Stimulated activated CD4-positive, alpha-beta T cell treated with anti-CD3 and anti-CD28 coated beads, TNF-alpha, amount 100 ng/mL, for 4 hours (primary cell): Measurements from ENCODE around the gene RNF125.
"Not testable (repeated sequence)": the region's sequence is repeated elsewhere in the genome, so short reads cannot be mapped to it uniquely, and the experiment has no call there.

Experiments used
- DNase-seq, 3 experiments: peaks; one replicate each; pipeline ENCODE4 v3.0.0-alpha.2; 2020; ENCODE audit warnings: low read depth in 3 of 3

RNF125 gene

DNA sequence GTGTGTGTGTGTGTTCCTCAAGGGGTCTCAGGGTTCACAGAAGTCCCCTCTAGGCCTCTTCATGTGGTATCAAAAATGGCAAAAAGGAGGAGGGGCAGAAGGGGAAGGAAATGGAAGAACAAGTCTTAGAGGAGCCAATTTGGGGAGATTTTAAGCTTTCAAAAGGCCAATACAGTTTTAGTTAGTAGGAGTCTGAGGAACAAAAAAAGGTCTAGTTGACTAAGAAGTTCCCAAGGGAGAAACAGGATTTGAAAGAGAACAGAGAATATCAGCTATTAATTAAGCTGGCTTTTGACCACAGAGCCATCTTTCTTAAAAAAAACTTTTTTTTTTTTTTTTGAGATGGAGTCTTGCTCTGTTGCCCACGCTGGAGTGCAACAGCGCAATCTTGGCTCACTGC, 7.1 kb downstream of the RNF125 start:
- no peak for DNase-seq

DNA sequence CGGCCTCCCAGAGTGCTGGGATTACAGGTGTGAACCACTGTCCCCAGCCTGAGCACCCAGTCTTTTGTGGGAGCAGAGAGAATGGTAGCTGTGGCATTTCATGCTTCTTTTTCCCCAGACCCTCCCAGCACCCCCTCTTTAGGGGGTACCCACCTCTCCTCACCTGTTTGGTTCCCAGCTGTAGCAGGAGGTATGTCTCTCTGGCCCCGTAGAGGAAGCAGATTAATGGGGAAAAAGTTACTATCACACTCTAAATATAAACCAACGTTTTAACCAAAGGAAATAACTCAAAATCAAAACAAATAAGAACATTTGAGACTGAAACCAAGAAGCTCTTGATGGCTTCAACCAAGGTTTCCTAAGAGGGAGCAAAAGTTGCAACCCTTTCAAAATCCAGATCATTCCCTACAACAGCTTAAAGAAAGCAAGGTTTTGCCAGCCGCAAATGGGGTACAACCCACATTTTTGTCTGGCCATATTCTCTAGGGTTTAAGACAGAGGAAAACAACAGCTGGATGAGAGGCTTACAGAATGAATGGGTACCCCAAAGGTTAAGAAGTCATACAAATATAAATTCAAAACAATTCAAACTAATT, 8.0 kb downstream of the RNF125 start:
- no peak for DNase-seq

DNA sequence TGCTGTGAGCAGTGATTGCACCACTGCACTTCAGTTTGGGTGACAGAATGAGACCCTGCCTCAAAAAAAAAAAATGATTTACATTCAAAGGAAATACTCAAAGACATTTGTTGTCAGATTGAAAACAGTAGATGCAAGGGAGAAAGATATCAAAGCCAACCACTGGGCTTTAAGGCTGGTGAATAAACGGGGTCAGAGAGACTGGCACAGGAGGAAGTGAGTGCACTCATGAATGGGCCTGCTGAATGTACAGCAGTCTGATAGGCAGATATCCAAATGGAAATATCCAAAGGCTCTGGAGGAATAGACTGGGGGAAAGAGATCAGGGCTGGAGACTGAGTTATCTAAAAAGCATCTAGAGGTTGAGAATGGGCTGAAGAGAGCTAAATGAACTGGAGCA, 10.9 kb downstream of the RNF125 start:
- no peak for DNase-seq

GRCh38 chr18:32032609-32033008, 14.0 kb downstream of the RNF125 start:
- DNase-seq = no peak

GRCh38 chr18:32036506-32037180, 18.0 kb downstream of the RNF125 start:
- no peak for DNase-seq

DNA sequence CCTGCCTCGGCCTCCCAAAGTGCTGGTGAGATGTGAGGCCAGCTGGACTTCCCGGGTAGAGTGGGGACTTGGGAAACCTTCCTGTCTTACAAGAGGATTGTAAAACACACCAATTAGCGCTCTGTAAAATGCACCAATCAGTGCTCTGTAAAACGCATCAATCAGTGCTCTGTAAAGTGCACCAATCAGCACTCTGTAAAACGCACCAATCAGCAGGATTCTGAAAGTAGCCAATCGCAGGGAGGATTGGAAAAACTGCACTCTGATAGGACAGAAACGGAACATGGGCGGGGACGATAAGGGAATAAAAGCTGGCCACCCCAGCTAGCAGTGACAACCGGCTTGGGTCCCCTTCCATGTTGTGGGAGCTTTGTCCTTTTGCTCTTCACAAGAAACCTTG, 19.0 kb downstream of the RNF125 start:
- DNase-seq = no peak

GRCh38 chr18:32040936-32041335, 22.3 kb downstream of the RNF125 start:
- peak in 1 of 3 experiments; percentile 23 for DNase-seq

DNA sequence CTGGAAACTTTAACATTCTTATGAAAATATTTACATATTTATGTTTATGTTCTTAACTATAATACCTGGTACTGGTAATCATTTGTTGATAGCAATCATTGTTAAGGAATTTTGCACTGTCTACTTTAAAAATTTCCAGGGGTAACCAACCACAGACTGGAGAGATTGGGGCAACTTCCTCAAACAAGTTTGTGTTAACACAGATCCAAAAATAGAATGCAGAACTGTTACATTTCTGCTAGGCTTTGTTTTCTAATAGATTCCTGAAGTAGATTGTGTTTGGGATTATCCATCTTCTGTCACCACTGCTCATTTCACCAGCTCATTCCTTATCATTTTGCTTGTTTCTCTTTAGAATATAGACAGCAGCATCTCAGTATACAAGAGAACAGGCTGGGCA, 23.7 kb downstream of the RNF125 start:
- no peak for DNase-seq

GRCh38 chr18:32048507-32049091, 30.0 kb downstream of the RNF125 start:
- DNase-seq = no peak

DNA sequence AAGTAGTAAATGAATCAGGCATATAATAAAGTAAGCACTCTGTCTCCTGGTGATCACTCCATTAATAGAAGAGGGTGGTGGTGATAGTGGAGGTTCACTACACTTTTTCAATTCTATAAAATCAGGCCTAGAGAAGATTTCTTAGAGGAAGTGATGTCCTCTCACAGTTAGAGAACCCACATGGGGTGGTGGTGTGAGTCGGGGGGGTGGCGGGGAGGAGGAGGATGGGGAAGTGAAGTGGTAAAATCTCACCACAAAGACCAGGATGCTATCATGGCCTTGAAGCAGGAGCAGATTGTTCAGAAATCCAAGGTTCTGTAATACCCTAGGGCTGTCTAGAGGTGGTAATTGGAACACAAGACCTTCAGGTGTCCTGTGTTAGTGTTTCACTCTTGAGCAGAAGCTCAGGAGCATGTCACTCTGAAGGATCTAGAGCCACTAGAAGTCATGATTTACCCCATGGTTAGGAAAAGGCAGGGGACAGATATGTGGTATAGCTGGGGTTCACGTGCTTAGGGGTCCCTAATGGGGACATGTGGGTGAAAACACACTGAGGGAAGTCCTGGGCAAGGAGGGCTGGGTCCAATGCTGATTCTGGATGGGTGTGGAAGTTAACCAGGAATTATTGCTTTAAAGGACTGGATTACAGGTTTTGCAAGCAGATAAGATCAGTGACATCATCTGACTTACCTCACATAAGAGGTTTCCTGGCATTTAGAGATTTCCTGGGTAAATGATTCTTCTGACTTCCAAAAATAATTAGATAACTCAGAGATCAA, 31.0 kb downstream of the RNF125 start:
- DNase-seq = peak in 2 of 3 experiments; percentile 4 to 9

GRCh38 chr18:32056613-32057358, 38.2 kb downstream of the RNF125 start:
- no peak for DNase-seq

DNA sequence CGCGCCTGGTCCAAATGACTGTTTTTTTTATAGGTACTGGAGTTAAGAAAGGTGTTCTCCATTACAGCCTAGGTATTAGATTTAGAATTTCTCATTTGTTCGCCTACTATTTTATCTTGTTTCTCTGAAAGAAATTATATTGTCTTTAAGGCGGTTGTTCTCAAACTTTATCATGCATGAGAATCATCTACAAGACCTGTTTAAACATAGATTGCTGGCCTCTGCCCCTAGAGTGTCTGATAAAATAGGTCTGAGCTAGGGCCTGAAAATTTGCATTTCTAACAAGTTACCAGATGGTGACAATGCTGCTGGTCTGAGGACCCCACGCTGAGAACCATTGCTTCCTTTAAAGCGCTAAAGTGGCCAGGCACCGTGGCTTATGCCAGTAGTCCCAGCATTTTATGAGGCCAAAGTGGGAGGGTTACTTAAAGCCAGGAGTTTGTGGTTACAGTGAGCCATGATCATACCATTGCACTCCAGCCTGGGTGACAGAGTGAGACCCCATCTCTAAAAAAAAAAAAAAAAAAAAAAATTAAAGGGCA, 39.1 kb downstream of the RNF125 start:
- DNase-seq = no peak

- DNase-seq = no peak
These were observed 41.4 kb downstream of the RNF125 start for GRCh38 chr18:32060026-32060425.

GRCh38 chr18:32067375-32068167, 48.9 kb downstream of the RNF125 start:
- DNase-seq = no peak

DNA sequence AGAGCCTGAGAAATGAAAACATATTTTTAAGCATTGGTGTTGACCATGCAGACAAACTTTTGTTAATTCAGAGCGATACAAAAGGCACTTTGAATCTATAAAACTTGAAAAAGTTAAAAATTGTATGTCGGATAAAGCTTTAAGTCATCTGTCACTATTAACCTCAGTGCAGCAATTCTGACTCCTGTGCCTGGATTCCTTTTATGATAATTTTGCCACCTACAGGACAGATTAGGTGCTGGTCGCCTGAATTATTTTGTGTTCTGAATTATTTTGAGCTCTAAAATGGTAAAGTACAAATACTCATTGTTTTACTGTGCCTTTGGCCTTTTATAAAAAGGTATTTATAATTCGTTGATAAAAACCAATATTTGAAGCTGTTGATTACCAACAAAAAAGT, 53.7 kb downstream of the RNF125 start:
- no peak for DNase-seq

- no peak for DNase-seq
These were observed 55.6 kb downstream of the RNF125 start for GRCh38 chr18:32074206-32074605.

DNA sequence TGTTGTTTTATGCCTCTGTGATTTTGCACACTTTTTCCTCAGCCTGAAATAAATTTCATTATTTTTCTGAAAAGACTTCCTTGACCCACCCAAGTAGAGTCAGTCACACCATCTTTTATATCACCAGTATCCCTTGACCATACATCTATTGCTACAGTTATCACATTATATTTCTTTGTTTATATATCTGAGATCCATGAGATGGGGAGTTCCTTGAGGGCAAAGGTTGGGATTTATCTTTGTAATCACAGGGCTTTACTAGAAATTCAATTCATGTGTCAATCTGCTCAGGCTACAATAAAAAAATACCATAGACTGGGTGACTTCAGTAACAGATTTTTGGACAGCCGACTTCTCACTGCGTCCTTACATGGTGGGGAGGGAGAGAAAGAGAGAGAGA, 60.2 kb downstream of the RNF125 start:
- no peak for DNase-seq

DNA sequence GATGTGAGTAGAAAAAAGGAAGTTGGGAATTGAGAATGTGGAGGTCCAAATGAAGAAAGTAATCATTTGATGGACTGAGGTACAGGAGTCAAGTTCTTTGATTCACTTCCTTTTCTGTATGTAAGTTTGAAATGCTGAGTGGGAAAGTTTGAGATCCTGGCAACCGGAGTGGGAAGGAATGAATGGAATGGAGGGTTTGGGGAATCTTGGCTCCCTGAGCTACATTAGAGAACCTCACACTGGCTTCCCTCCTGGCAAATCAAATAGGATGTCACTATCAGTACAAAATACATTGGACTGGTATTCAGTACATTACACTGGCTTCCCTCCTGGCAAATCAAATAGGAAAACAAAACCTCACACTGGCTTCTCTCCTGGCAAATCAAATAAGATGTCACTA, 63.3 kb downstream of the RNF125 start:
- no peak for DNase-seq

DNA sequence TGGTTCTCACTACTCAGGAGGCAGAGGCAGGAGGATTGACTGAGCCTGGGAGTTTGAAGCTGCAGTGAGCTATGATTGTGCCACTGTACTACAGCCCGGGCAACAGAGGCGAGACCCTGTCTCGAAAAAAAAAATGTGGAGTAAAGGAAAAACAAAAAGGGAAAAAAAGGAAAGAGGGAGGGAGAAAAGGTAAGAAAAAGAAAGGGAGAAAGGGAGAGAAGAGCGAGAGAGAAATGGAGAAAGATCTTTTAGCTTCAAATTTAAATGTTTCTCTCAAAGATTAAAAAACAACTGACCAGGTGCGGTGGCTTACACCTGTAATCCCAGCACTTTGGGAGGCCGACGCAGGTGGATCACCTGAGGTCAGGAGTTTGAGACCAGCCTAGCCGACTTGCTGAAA, 65.2 kb downstream of the RNF125 start:
- no peak for DNase-seq

GRCh38 chr18:32086881-32087280, 68.3 kb downstream of the RNF125 start:
- no peak for DNase-seq

DNA sequence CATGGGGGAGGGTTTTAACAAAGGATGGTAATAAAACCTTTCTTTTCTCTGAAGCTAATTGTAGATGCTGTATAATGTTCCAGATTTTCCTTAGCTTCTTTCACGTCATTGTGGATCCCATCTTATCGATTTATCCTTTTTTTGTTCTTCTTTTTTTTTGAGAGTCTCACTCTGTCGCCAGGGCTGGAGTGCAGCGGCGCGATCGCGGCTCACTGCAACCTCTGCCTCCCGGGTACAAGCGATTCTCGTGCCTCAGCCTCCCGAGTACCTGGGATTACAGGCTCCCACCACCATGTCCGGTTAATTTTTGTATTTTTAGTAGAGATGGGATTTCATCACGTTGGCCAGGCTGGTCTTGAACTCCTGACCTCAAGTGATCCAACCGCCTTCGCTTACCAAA, 72.2 kb downstream of the RNF125 start:
- not testable (repeated sequence) for DNase-seq
